OCI-LY1 (cell line): ENCODE data around the gene SDCBP2.
A peak's percentile ranks its signal among the peaks of the same experiment; 100 is the strongest.

Experiments used
- H2AFZ ChIP-seq: fragments of 200-600 bp; sonication (generic), shearing (Covaris generic); 2 replicates; pipeline ENCODE4 v1.6.0; 2014; ENCODE audit warnings: antibody characterized with exemption, mild to moderate bottlenecking, low read length
- H3F3A ChIP-seq: fragments of 200-600 bp; sonication (generic), shearing (Covaris generic); 2 replicates; pipeline ENCODE4 v1.6.0; 2014; ENCODE audit warnings: mild to moderate bottlenecking, antibody characterized with exemption, low read length, moderate library complexity; ENCODE audit not compliant: insufficient read depth
- H3K27ac ChIP-seq: fragments of 200-600 bp; sonication (generic); 2 replicates; pipeline ENCODE4 v1.5.1; 2014; ENCODE audit warnings: low read length, mixed run types, mild to moderate bottlenecking, low read depth; ENCODE audit not compliant: poor library complexity, severe bottlenecking
- H3K27me3 ChIP-seq: fragments of 200-600 bp; sonication (generic); 2 replicates; pipeline ENCODE4 v1.6.0; 2014; ENCODE audit warnings: antibody characterized with exemption, mild to moderate bottlenecking, low read length, moderate library complexity; ENCODE audit not compliant: insufficient read depth
- H3K36me3 ChIP-seq: fragments of 200-600 bp; sonication (generic); 2 replicates; pipeline ENCODE4 v1.6.1; 2014; ENCODE audit warnings: mild to moderate bottlenecking, antibody characterized with exemption, low read length, moderate library complexity, mixed read lengths; ENCODE audit not compliant: insufficient read depth
- H3K4me1 ChIP-seq: fragments of 200-600 bp; sonication (generic); 2 replicates; pipeline ENCODE4 v1.5.1; 2014; ENCODE audit warnings: mild to moderate bottlenecking, low read length, moderate library complexity; ENCODE audit not compliant: insufficient read depth, severe bottlenecking
- H3K4me2 ChIP-seq: fragments of 200-600 bp; sonication (generic), shearing (Covaris generic); 2 replicates; pipeline ENCODE4 v1.6.1; 2014; ENCODE audit warnings: low read length
- H3K4me3 ChIP-seq: fragments of 200-600 bp; sonication (generic); 2 replicates; pipeline ENCODE4 v1.5.1; 2014; ENCODE audit warnings: low read length, low read depth, mild to moderate bottlenecking, mixed read lengths; ENCODE audit not compliant: poor library complexity, severe bottlenecking
- H3K79me2 ChIP-seq: fragments of 200-600 bp; shearing (Covaris generic); 2 replicates; pipeline ENCODE4 v1.6.1; 2016; ENCODE audit warnings: mixed run types, low read length, mixed read lengths; ENCODE audit not compliant: insufficient read depth
- H3K9ac ChIP-seq: fragments of 200-600 bp; sonication (generic), shearing (Covaris generic); 2 replicates; pipeline ENCODE4 v1.6.1; 2014; ENCODE audit warnings: mild to moderate bottlenecking, low read length, mixed read lengths
- H3K9me2 ChIP-seq: fragments of 200-600 bp; sonication (generic), shearing (Covaris generic); 2 replicates; pipeline ENCODE4 v1.6.1; 2014; ENCODE audit warnings: low read depth, mild to moderate bottlenecking, low read length, mixed read lengths
- H3K9me3 ChIP-seq: fragments of 200-600 bp; shearing (Covaris generic); 2 replicates; pipeline ENCODE4 v1.6.1; 2014; ENCODE audit warnings: low read length, mixed read lengths
- H4K20me1 ChIP-seq: fragments of 200-600 bp; sonication (generic), shearing (Covaris generic); 2 replicates; pipeline ENCODE4 v1.6.0; 2016; ENCODE audit warnings: mild to moderate bottlenecking, low read length; ENCODE audit not compliant: insufficient read depth
- EZH2 ChIP-seq: fragments of 200-600 bp; sonication (generic), shearing (Covaris generic); IDR thresholded peaks from 2 replicates; pipeline ENCODE4 v1.8.0; 2017; ENCODE audit warnings: borderline replicate concordance, mixed run types, mild to moderate bottlenecking, antibody characterized with exemption, low read length, moderate library complexity, mixed read lengths
- TF ChIP-seq, protein P1 (sequence below): fragments of 200-600 bp; sonication (generic), shearing (Covaris generic); IDR thresholded peaks from 2 replicates; pipeline ENCODE4 v1.5.1; 2017; ENCODE audit warnings: mild to moderate bottlenecking, antibody characterized with exemption, low read length, moderate library complexity, mixed read lengths

Gene SDCBP2

DNA sequence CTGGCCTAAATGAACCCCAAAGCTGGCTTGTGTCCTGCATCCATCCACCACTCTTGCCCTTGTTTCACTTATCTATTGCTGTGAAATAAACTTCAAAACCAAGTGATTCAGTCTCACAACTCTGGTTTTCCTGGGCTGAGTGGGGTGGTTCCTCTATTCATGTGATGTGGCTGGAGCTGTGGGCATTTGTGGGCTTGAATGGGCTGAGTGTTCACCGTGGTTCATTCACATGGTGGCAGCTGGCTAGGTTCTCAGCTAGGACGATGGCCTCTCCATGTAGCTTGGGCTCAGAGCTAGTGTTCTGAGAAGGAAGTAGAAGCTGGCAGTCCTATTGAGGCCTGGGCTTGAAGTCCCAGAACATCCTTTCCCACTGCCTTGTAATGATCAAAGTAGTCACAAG, 33.5 kb upstream of the SDCBP2 start:
- Histone ChIP-seq H3K9me3 (no peaks in the 10 kb centered on the region), H3K4me2 (no peak overlapping the region), H3K27ac (no peak overlapping the region), H3K36me3 (peaks cover 54% of the 10 kb centered on the region), H2AFZ (no peak overlapping the region), H3K27me3 (no peaks in the 10 kb centered on the region), H3K79me2 (no peaks in the 10 kb centered on the region), H3F3A (no peaks in the 10 kb centered on the region), H3K4me1 (no peaks in the 10 kb centered on the region), H3K9ac (no peak overlapping the region), H3K9me2 (no peaks in the 10 kb centered on the region), H4K20me1 (no peaks in the 10 kb centered on the region), H3K4me3 (no peak overlapping the region)
- TF ChIP-seq EZH2: no peak
- TF ChIP-seq, protein P1, sequence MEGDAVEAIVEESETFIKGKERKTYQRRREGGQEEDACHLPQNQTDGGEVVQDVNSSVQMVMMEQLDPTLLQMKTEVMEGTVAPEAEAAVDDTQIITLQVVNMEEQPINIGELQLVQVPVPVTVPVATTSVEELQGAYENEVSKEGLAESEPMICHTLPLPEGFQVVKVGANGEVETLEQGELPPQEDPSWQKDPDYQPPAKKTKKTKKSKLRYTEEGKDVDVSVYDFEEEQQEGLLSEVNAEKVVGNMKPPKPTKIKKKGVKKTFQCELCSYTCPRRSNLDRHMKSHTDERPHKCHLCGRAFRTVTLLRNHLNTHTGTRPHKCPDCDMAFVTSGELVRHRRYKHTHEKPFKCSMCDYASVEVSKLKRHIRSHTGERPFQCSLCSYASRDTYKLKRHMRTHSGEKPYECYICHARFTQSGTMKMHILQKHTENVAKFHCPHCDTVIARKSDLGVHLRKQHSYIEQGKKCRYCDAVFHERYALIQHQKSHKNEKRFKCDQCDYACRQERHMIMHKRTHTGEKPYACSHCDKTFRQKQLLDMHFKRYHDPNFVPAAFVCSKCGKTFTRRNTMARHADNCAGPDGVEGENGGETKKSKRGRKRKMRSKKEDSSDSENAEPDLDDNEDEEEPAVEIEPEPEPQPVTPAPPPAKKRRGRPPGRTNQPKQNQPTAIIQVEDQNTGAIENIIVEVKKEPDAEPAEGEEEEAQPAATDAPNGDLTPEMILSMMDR: no peak

DNA sequence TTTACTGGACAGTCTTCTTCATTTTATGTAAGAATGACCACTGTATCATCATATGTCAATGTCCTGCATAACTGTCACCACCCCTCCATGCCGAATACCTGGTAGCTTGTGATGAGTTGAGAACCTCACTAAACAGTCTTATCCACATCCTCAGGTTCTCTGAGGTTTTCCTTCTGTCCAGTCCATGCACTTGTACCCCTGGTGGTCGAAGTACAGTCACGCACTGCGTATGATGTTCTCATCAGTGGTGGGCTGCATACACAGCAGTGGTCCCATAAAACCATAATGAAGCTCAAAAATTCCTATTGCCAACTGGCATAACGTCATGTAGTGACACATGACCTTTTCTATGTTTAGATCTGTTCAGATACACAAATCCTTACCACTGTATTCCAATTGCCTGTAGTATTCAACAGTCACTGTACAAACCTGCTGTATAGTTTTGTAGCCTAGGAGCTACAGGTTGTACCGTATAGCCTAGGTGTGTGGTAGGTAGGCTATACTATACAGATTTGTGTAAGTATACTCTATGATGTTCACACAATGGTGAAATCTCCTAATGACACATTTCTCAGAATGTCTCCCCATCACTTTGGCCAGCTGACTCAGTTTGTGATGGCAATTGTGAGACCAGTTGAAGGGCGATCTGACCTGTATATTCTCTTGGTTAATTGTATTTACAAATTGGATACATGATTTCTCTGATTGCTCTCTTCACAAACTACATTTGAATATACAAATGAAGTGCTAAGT, 31.3 kb upstream of the SDCBP2 start:
- TF ChIP-seq, protein P1: peak; percentile 5; the same call in 1 of the 2 replicates
- TF ChIP-seq EZH2: no peak
- no peak overlapping the region for H3K9ac ChIP-seq
- no peaks in the 10 kb centered on the region for H3K27me3 ChIP-seq
- no peaks in the 10 kb centered on the region for H3K9me3 ChIP-seq
- H3K4me2 ChIP-seq: no peak overlapping the region
- no peak overlapping the region for H3K4me3 ChIP-seq
- no peak overlapping the region for H3K27ac ChIP-seq
- H2AFZ ChIP-seq: no peak overlapping the region
- no peaks in the 10 kb centered on the region for H4K20me1 ChIP-seq
- H3K36me3 ChIP-seq: peaks cover 64% of the 10 kb centered on the region
- no peaks in the 10 kb centered on the region for H3F3A ChIP-seq
- H3K9me2 ChIP-seq: no peaks in the 10 kb centered on the region
- H3K4me1 ChIP-seq: no peaks in the 10 kb centered on the region
- H3K79me2 ChIP-seq: peaks cover 11% of the 10 kb centered on the region; the same call in 1 of the 2 replicates

DNA sequence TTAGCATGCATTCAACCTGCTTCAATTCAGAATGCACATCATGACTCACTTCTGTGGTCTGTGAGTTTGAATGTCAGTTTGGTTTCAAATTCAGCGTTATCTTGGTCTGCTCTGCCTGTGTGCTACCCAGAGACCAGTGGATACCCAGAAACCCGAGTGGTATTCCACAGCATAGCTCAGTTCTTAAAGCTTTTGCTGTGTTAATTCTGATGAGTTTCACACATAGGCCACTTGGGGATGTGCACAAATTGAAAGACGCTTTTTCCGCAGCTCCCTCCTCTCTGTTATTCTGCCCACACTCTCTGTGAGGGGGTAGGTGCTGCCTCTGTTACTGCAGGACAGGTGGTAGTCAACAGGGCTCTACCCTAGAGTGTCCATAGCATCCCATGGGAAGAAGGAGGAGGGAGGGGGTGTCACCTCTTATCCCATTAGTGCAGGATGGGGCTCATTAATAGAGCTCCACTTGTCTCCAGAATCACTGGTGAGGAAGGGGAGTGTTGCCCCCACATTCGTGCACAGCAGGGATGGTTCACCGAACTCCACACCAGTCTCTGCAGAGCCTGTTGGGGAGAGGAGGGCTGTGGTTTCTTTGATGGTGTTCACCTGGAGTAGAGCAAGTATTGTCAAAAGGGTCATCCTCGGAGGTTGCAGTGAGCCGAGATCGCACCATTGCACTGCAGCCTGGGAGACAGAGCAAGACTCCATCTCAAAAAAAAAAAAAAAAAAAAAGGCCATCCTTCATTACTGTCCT, 29.2 kb upstream of the SDCBP2 start:
- TF ChIP-seq, protein P1: no peak
- TF ChIP-seq EZH2: no peak
- Histone ChIP-seq H3K4me2 (no peak overlapping the region), H2AFZ (no peak overlapping the region), H3K9ac (no peak overlapping the region), H3K9me2 (no peaks in the 10 kb centered on the region), H3K4me1 (no peaks in the 10 kb centered on the region), H3K36me3 (peaks cover 82% of the 10 kb centered on the region), H4K20me1 (no peaks in the 10 kb centered on the region), H3K27ac (no peak overlapping the region), H3K4me3 (no peak overlapping the region), H3F3A (no peaks in the 10 kb centered on the region), H3K27me3 (no peaks in the 10 kb centered on the region), H3K9me3 (0 out of 2 replicates have a peak, but pooled peaks cover 7% of the 10 kb centered on the region), H3K79me2 (peaks cover 11% of the 10 kb centered on the region; the same call in 1 of the 2 replicates)
